GM18517 (cell line): ENCODE data around the gene EVC.

Experiments used
- ATAC-seq: cut with Tn5 transposase; IDR thresholded peaks from one replicate; pipeline ENCODE4 v1.9.1; 2021; ENCODE audit warnings: mild to moderate bottlenecking, moderate library complexity; ENCODE audit not compliant: unreplicated experiment

EVC gene

GRCh38 chr4:5783486-5783885, 72.5 kb downstream of the EVC start:
- no peak for ATAC-seq

- ATAC-seq: no peak
Observed at GRCh38 chr4:5784021-5784420, 73.0 kb downstream of the EVC start.

GRCh38 chr4:5784960-5785611, 74.1 kb downstream of the EVC start:
- no peak for ATAC-seq

- no peak for ATAC-seq
Observed at GRCh38 chr4:5785806-5786680, 75.0 kb downstream of the EVC start.

- ATAC-seq: no peak
Observed at GRCh38 chr4:5787311-5787710, 76.3 kb downstream of the EVC start.

- ATAC-seq: no peak
Observed at GRCh38 chr4:5788144-5788543, 77.1 kb downstream of the EVC start.

- ATAC-seq: no peak
Observed at GRCh38 chr4:5789141-5789540, 78.1 kb downstream of the EVC start.

- no peak for ATAC-seq
Observed at GRCh38 chr4:5790546-5790857, 79.5 kb downstream of the EVC start.

- ATAC-seq: no peak
Observed at GRCh38 chr4:5791654-5792053, 80.7 kb downstream of the EVC start.

GRCh38 chr4:5793514-5793913, 82.5 kb downstream of the EVC start:
- no peak for ATAC-seq

GRCh38 chr4:5795580-5795979, 84.6 kb downstream of the EVC start:
- ATAC-seq: no peak

GRCh38 chr4:5796976-5797375, 86.0 kb downstream of the EVC start:
- ATAC-seq: no peak

GRCh38 chr4:5797866-5798265, 86.9 kb downstream of the EVC start:
- ATAC-seq: no peak

- ATAC-seq: no peak
Observed at GRCh38 chr4:5798462-5798861, 87.5 kb downstream of the EVC start.

- no peak for ATAC-seq
Observed at GRCh38 chr4:5798946-5799345, 87.9 kb downstream of the EVC start.

GRCh38 chr4:5799406-5799805, 88.4 kb downstream of the EVC start:
- ATAC-seq: no peak

- ATAC-seq: no peak
Observed at GRCh38 chr4:5800496-5800895, 89.5 kb downstream of the EVC start.

GRCh38 chr4:5801696-5802095, 90.7 kb downstream of the EVC start:
- ATAC-seq: no peak

- no peak for ATAC-seq
Observed at GRCh38 chr4:5802565-5802964, 91.6 kb downstream of the EVC start.

- no peak for ATAC-seq
Observed at GRCh38 chr4:5804656-5805055, 93.7 kb downstream of the EVC start.

GRCh38 chr4:5805270-5805669, 94.3 kb downstream of the EVC start:
- ATAC-seq: no peak

GRCh38 chr4:5808081-5808741, 97.2 kb downstream of the EVC start:
- ATAC-seq: no peak
